LNCaP clone FGC (cell line): ENCODE measurements around the gene TATDN3.
"Not testable (repeated sequence)": the region's sequence is repeated elsewhere in the genome, so short reads cannot be mapped to it uniquely, and the experiment has no call there.

ENCODE experiments used
- DNase-seq: peaks from one replicate; pipeline ENCODE4 v3.0.0-alpha.2; 2011; ENCODE audit warnings: low read depth
- H3K4me3 ChIP-seq: 2 replicates; pipeline ENCODE4 v1.5.1; 2011; ENCODE audit warnings: mild to moderate bottlenecking, low read depth, low read length, control low read depth
- CTCF ChIP-seq: IDR thresholded peaks from 2 replicates; pipeline ENCODE4 v1.5.1; 2012; ENCODE audit warnings: mild to moderate bottlenecking; ENCODE audit not compliant: control insufficient read depth, insufficient read depth; ENCODE audit errors: extremely low read depth

Gene TATDN3

GRCh38 chr1:212860713-212861581 is 69.3 kb downstream of the TATDN3 start:
- no peak for TF ChIP-seq CTCF
- peak; percentile 70 for DNase-seq
- H3K4me3 ChIP-seq: no peak overlapping the region; the same call in 1 of the 2 replicates

DNA sequence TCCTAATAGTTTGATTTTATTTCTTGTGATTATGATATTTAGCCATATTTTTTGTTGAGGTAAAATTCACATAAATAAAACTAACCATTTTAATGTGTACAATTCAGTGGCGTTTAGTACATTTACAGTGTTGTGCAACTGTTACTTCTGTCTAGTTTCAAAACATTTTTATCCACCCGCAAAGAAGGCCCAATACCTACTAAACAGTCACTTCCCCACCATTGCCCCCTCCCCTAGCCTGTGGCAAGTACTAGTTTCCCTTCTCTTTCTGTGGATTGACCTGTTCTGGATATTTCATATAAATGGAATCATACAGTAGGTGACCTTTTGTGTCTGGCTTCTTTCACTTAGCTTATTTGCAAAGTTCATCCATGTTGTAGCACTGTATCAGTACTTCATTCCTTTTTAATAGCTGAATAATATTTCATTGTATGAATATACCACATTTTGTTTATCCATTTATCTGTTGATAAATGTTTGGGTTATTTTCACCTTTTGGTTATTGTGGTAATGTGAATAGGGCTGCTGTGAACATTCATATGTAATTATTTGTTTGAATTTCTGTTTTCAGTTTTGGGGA is 70.5 kb downstream of the TATDN3 start:
- TF ChIP-seq CTCF: no peak
- H3K4me3 ChIP-seq: no peak overlapping the region
- no peak for DNase-seq

GRCh38 chr1:212863345-212863744 is 71.7 kb downstream of the TATDN3 start:
- not testable (repeated sequence) for H3K4me3 ChIP-seq, DNase-seq

DNA sequence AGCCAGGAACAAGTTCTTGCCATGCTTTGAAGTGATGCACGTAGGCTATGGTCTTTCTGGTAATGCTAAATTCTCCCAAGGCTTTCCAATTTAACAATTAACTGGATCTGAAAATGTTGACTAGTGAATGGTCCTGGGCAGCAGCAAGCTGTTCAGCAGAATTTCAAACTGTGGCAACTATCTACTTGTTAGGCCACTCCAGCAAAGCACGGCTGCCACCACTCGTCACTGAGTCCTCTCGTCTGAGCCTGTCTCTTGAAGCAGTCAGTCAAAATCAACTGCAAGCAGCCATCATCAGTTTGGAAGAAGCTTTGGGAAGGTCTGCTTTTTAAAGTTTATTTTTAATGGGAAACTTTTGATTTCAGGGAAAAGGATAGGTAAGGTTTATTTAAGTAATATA is 72.5 kb downstream of the TATDN3 start:
- no peak for TF ChIP-seq CTCF
- no peak overlapping the region for H3K4me3 ChIP-seq
- DNase-seq: no peak
